ENCODE data around the gene TMEM163. TPM values are rescaled to one million over a fixed set of nuclear protein-coding genes. Genes with fewer than 3 reads are reported as not detected.

TMEM163 gene
- total RNA-seq, 1 donor from 2014 or later: 0.95 TPM

DNA sequence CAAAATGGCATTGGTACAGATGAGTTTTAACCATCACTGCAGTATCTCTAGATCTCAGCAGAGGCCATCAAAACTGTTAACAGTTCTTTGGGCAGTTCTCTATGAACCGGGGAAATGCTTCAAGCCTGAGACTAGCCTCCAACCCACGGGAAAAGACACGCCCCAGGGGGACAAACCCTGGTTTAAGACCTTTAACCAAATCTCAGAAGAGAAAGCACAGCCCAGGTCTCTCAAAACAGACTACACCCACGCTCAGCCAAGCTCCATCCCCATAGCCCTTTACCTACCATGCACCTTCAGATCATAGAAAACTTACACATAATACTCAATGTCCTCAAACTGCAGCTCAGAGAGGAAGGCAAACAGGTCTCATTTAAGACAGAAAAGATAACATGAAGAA, 78.3 kb downstream of the TMEM163 start:
- Mint-ChIP-seq H3K27me3 (ENCODE audit: insufficient read depth, low read depth) (peaks cover 3% of the 10 kb centered on the region), H3K4me3 (no peak overlapping the region), H3K36me3 (no peaks in the 10 kb centered on the region), H3K4me1 (no peaks in the 10 kb centered on the region), H3K9me3 (no peaks in the 10 kb centered on the region), H3K27ac (no peak overlapping the region)
- Histone ChIP-seq H3K4me2 (no peak overlapping the region), H3K27me3 (no peaks in the 10 kb centered on the region), H3K27ac (no peak overlapping the region), H4K20me1 (ENCODE audit: low read depth) (no peaks in the 10 kb centered on the region), H3K36me3 (no peaks in the 10 kb centered on the region), H3K9me3 (ENCODE audit: low read depth) (no peaks in the 10 kb centered on the region), H3K9ac (no peak overlapping the region), H3K4me3 (no peak overlapping the region), H2AFZ (replicated peaks) (no peak overlapping the region), H3K79me2 (ENCODE audit: low read depth) (no peaks in the 10 kb centered on the region), H3K4me1 (no peaks in the 10 kb centered on the region), H3F3A (ENCODE audit: low read depth) (no peaks in the 10 kb centered on the region)
- TF ChIP-seq EZH2 (IDR thresholded peaks at IDR 0.05): no peak
- TF ChIP-seq EZH2phosphoT487 (IDR thresholded peaks at IDR 0.05): no peak
- TF ChIP-seq, protein P1, sequence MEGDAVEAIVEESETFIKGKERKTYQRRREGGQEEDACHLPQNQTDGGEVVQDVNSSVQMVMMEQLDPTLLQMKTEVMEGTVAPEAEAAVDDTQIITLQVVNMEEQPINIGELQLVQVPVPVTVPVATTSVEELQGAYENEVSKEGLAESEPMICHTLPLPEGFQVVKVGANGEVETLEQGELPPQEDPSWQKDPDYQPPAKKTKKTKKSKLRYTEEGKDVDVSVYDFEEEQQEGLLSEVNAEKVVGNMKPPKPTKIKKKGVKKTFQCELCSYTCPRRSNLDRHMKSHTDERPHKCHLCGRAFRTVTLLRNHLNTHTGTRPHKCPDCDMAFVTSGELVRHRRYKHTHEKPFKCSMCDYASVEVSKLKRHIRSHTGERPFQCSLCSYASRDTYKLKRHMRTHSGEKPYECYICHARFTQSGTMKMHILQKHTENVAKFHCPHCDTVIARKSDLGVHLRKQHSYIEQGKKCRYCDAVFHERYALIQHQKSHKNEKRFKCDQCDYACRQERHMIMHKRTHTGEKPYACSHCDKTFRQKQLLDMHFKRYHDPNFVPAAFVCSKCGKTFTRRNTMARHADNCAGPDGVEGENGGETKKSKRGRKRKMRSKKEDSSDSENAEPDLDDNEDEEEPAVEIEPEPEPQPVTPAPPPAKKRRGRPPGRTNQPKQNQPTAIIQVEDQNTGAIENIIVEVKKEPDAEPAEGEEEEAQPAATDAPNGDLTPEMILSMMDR (IDR thresholded peaks at IDR 0.05): no peak
- no peak for DNase-seq (ENCODE audit: low spot score)

DNA sequence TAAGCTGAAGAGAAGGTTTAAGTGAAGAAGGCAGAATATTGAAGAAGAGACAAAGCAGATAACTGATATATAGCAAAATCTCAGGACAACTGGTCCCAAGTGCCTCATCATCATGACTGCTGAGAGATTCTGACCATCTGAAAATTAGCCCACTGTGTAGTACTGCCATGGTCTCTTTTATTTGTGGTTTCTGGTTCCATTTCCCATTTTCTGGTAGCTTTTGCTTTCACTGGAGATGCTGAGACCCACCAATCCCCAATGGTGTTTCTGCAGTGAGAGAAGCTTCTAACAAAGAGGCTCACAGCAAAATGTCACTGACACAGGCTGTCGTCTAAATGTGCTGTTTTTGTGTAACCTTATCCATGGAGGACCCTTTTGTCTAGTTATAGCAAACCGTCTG, 79.5 kb downstream of the TMEM163 start:
- no peaks in the 10 kb centered on the region for H3K9me3 ChIP-seq (ENCODE audit: low read depth)
- H3K4me2 ChIP-seq: no peak overlapping the region
- H3K27ac ChIP-seq: no peak overlapping the region
- Mint-ChIP-seq H3K4me3 (no peak overlapping the region), H3K9me3 (no peaks in the 10 kb centered on the region), H3K27ac (no peak overlapping the region), H3K36me3 (no peaks in the 10 kb centered on the region), H3K4me1 (peaks cover 2% of the 10 kb centered on the region), H3K27me3 (ENCODE audit: insufficient read depth, low read depth) (peaks cover 3% of the 10 kb centered on the region)
- H3K27me3 ChIP-seq: no peaks in the 10 kb centered on the region
- H3K4me3 ChIP-seq: no peak overlapping the region
- H2AFZ ChIP-seq (replicated peaks): no peak overlapping the region
- H3K79me2 ChIP-seq (ENCODE audit: low read depth): no peaks in the 10 kb centered on the region
- TF ChIP-seq EZH2phosphoT487 (IDR thresholded peaks at IDR 0.05): no peak
- no peak for TF ChIP-seq EZH2 (IDR thresholded peaks at IDR 0.05)
- TF ChIP-seq, protein P1 (IDR thresholded peaks at IDR 0.05): no peak
- no peaks in the 10 kb centered on the region for H3F3A ChIP-seq (ENCODE audit: low read depth)
- H4K20me1 ChIP-seq (ENCODE audit: low read depth): no peaks in the 10 kb centered on the region
- H3K4me1 ChIP-seq: peaks cover 6% of the 10 kb centered on the region
- DNase-seq (ENCODE audit: low spot score): no peak
- no peak overlapping the region for H3K9ac ChIP-seq
- no peaks in the 10 kb centered on the region for H3K36me3 ChIP-seq

DNA sequence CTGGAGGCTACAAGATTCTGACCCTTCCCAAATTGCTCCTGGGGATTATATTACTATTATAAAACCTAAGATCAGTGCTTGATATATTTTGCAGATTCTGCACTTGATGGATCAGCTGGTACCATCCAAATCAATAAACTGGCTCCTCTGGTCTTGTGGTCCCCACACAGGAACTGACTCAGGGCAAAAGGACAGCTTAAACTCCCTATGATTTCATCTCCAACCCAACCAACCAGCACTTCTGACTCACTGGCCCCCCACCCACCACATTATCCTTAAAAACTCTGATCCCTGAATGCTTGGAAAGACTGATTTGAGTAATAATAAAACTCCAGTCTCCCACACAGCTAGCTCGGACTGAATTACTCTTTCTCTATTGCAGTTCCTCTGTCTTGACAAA, 82.1 kb downstream of the TMEM163 start:
- peaks cover 6% of the 10 kb centered on the region for H3K27me3 Mint-ChIP-seq (ENCODE audit: insufficient read depth, low read depth)
- Histone ChIP-seq H4K20me1 (ENCODE audit: low read depth) (no peaks in the 10 kb centered on the region), H3K4me3 (no peak overlapping the region), H3K27me3 (no peaks in the 10 kb centered on the region), H3K79me2 (ENCODE audit: low read depth) (no peaks in the 10 kb centered on the region), H3K9me3 (ENCODE audit: low read depth) (no peaks in the 10 kb centered on the region), H3K4me2 (no peak overlapping the region), H3K27ac (no peak overlapping the region), H3K9ac (no peak overlapping the region), H3K4me1 (peaks cover 9% of the 10 kb centered on the region), H3F3A (ENCODE audit: low read depth) (no peaks in the 10 kb centered on the region), H2AFZ (replicated peaks) (no peak overlapping the region), H3K36me3 (no peaks in the 10 kb centered on the region)
- DNase-seq (ENCODE audit: low spot score): no peak
- H3K36me3 Mint-ChIP-seq: no peaks in the 10 kb centered on the region
- peaks cover 6% of the 10 kb centered on the region for H3K4me1 Mint-ChIP-seq
- no peak overlapping the region for H3K27ac Mint-ChIP-seq
- no peak for TF ChIP-seq EZH2 (IDR thresholded peaks at IDR 0.05)
- no peak for TF ChIP-seq EZH2phosphoT487 (IDR thresholded peaks at IDR 0.05)
- TF ChIP-seq, protein P1 (IDR thresholded peaks at IDR 0.05): no peak
- no peaks in the 10 kb centered on the region for H3K9me3 Mint-ChIP-seq
- no peak overlapping the region for H3K4me3 Mint-ChIP-seq

Data from neural progenitor cell (in vitro differentiated cells).